ENCODE results near the gene DCAF17.

GRCh38 chr2:171400395-171400794 lies 33.6 kb upstream of the DCAF17 start:
- TF ChIP-seq POLR2A (IDR thresholded peaks at IDR 0.05) (no peak), CTCF (IDR thresholded peaks at IDR 0.05) (no peak)

All from uterus (tissue), 2 donors.